Natural killer cell treated with Interleukin-12 subunit alpha and Interleukin-12 subunit beta and Interleukin-15 and Interleukin-18, amount 100 ng/mL, for 72 hours (primary cell): Measurements from ENCODE around the gene PRRG2. TPM values are rescaled to one million over a fixed set of nuclear protein-coding genes. Genes with fewer than 3 reads are reported as not detected.
A peak's percentile ranks its signal among the peaks of the same experiment; 100 is the strongest.
"Not testable (repeated sequence)": the region's sequence is repeated elsewhere in the genome, so short reads cannot be mapped to it uniquely, and the experiment has no call there.

Experiments used
- ATAC-seq, 2 donors: fragments of 150-1000 bp; cut with Tn5 transposase in 1 of 2; sonication (Bioruptor Pico), chemical (Tn5 transposase) in 1 of 2; 2 replicates each; pipeline ENCODE4 v1.10.0; 2021
- DNase-seq: peaks from one replicate; pipeline ENCODE4 v3.0.0; 2022; ENCODE audit warnings: low spot score
- H3K27ac Mint-ChIP-seq, 2 donors: 1 replicate in 1 of 2; 2 replicates in 1 of 2; pipeline ENCODE4 v1.8.0; 2022; ENCODE audit warnings: mixed read lengths in 2 of 2, mild to moderate bottlenecking in 1 of 2, moderate library complexity in 1 of 2
- H3K27me3 Mint-ChIP-seq, 2 donors: 1 replicate in 1 of 2; 2 replicates in 1 of 2; pipeline ENCODE4 v1.8.0; 2022; ENCODE audit warnings: mixed read lengths in 2 of 2
- H3K36me3 Mint-ChIP-seq: one replicate; pipeline ENCODE4 v1.8.0; 2022; ENCODE audit warnings: mixed read lengths
- H3K4me1 Mint-ChIP-seq, 2 donors: 1 replicate in 1 of 2; 2 replicates in 1 of 2; pipeline ENCODE4 v1.8.0; 2022; ENCODE audit warnings: low read depth in 2 of 2, mixed read lengths in 2 of 2, mild to moderate bottlenecking in 1 of 2
- H3K4me3 Mint-ChIP-seq: one replicate; pipeline ENCODE4 v1.8.0; 2022; ENCODE audit warnings: mixed read lengths
- H3K9me3 Mint-ChIP-seq: 2 replicates; pipeline ENCODE4 v1.8.0; 2022; ENCODE audit warnings: mixed read lengths
- total RNA-seq, 2 donors: library from RNA; stranded (reverse); gene quantifications; one replicate each; pipeline ENCODE4 v1.2.3, GENCODE V29; 2022

The PRRG2 gene
- total RNA-seq, 2 donors from 2014 or later, result 0.81 to 1.5 TPM

- no peak for ATAC-seq
- Mint-ChIP-seq H3K27me3 (no peaks in the 10 kb centered on the region), H3K4me1 (peaks cover 20 to 26% of the 10 kb centered on the region in 2 donors), H3K27ac (no peak overlapping the region), H3K4me3 (no peak overlapping the region), H3K9me3 (no peaks in the 10 kb centered on the region), H3K36me3 (peaks cover 4% of the 10 kb centered on the region)
- no peak for DNase-seq
Measured at GRCh38 chr19:49616945-49617344, 35.8 kb downstream of the PRRG2 start.

- not testable (repeated sequence) for DNase-seq, ATAC-seq, H3K36me3 Mint-ChIP-seq, H3K27me3 Mint-ChIP-seq, H3K9me3 Mint-ChIP-seq, H3K4me3 Mint-ChIP-seq
- peak overlapping the region; percentile 19 to 28 for H3K27ac Mint-ChIP-seq
- peaks cover 20 to 21% of the 10 kb centered on the region in 2 donors for H3K4me1 Mint-ChIP-seq
Measured at GRCh38 chr19:49617860-49618259, 36.7 kb downstream of the PRRG2 start.

GRCh38 chr19:49624967-49625910 lies 44.1 kb downstream of the PRRG2 start:
- Mint-ChIP-seq H3K4me3 (no peak overlapping the region), H3K36me3 (no peaks in the 10 kb centered on the region), H3K27ac (no peak overlapping the region), H3K4me1 (no peaks in the 10 kb centered on the region), H3K9me3 (no peaks in the 10 kb centered on the region), H3K27me3 (no peaks in the 10 kb centered on the region)
- ATAC-seq (peak in 1 of 2 donors; percentile 31), DNase-seq (no peak)

GRCh38 chr19:49626226-49626625 lies 45.1 kb downstream of the PRRG2 start:
- ATAC-seq, result no peak
- no peaks in the 10 kb centered on the region for H3K27me3 Mint-ChIP-seq
- H3K27ac Mint-ChIP-seq, result no peak overlapping the region
- DNase-seq, result no peak
- no peak overlapping the region for H3K4me3 Mint-ChIP-seq
- no peaks in the 10 kb centered on the region for H3K4me1 Mint-ChIP-seq
- no peaks in the 10 kb centered on the region for H3K36me3 Mint-ChIP-seq
- H3K9me3 Mint-ChIP-seq, result no peaks in the 10 kb centered on the region

- Mint-ChIP-seq H3K9me3 (no peaks in the 10 kb centered on the region), H3K4me1 (no peaks in the 10 kb centered on the region), H3K27ac (no peak overlapping the region), H3K4me3 (no peak overlapping the region), H3K27me3 (no peaks in the 10 kb centered on the region), H3K36me3 (no peaks in the 10 kb centered on the region)
- no peak for ATAC-seq
- DNase-seq, result no peak
Measured at GRCh38 chr19:49629659-49630058, 48.5 kb downstream of the PRRG2 start.

- H3K4me1 Mint-ChIP-seq, result no peaks in the 10 kb centered on the region
- no peaks in the 10 kb centered on the region for H3K36me3 Mint-ChIP-seq
- no peaks in the 10 kb centered on the region for H3K27me3 Mint-ChIP-seq
- H3K27ac Mint-ChIP-seq, result no peak overlapping the region
- no peak overlapping the region for H3K4me3 Mint-ChIP-seq
- DNase-seq (no peak), ATAC-seq (no peak)
- no peaks in the 10 kb centered on the region for H3K9me3 Mint-ChIP-seq
Measured at GRCh38 chr19:49631014-49631588, 50.0 kb downstream of the PRRG2 start.

- ATAC-seq, result no peak
- no peak for DNase-seq
- Mint-ChIP-seq H3K36me3 (no peaks in the 10 kb centered on the region), H3K27ac (no peak overlapping the region), H3K27me3 (no peaks in the 10 kb centered on the region), H3K4me3 (no peak overlapping the region), H3K4me1 (no peaks in the 10 kb centered on the region), H3K9me3 (no peaks in the 10 kb centered on the region)
Measured at GRCh38 chr19:49631610-49632192, 50.6 kb downstream of the PRRG2 start.

- Mint-ChIP-seq H3K27me3 (no peaks in the 10 kb centered on the region), H3K4me3 (no peak overlapping the region), H3K27ac (no peak overlapping the region), H3K36me3 (no peaks in the 10 kb centered on the region), H3K9me3 (no peaks in the 10 kb centered on the region), H3K4me1 (peaks cover 1 to 2% of the 10 kb centered on the region in 2 donors)
- DNase-seq (no peak), ATAC-seq (no peak)
Measured at GRCh38 chr19:49632576-49632975, 51.5 kb downstream of the PRRG2 start.

GRCh38 chr19:49633273-49633672 lies 52.2 kb downstream of the PRRG2 start:
- not testable (repeated sequence) for H3K36me3 Mint-ChIP-seq, H3K4me1 Mint-ChIP-seq, H3K9me3 Mint-ChIP-seq, H3K27me3 Mint-ChIP-seq, H3K4me3 Mint-ChIP-seq, H3K27ac Mint-ChIP-seq, DNase-seq, ATAC-seq

- no peak for DNase-seq
- Mint-ChIP-seq H3K27me3 (peaks cover 0 to 4% of the 10 kb centered on the region in 2 donors), H3K4me1 (peaks cover 20 to 22% of the 10 kb centered on the region in 2 donors), H3K9me3 (no peaks in the 10 kb centered on the region), H3K36me3 (no peaks in the 10 kb centered on the region), H3K4me3 (no peak overlapping the region), H3K27ac (peak overlapping the region in 1 of 2 donors; percentile 51)
- no peak for ATAC-seq
Measured at GRCh38 chr19:49635530-49636232, 54.6 kb downstream of the PRRG2 start.

GRCh38 chr19:49636233-49636932 lies 55.3 kb downstream of the PRRG2 start:
- Mint-ChIP-seq H3K36me3 (no peaks in the 10 kb centered on the region), H3K9me3 (no peaks in the 10 kb centered on the region), H3K27ac (no peak overlapping the region), H3K4me3 (no peak overlapping the region), H3K4me1 (peaks cover 24 to 27% of the 10 kb centered on the region in 2 donors), H3K27me3 (peaks cover 0 to 4% of the 10 kb centered on the region in 2 donors)
- DNase-seq, result no peak
- no peak for ATAC-seq

GRCh38 chr19:49637821-49638738 lies 57.0 kb downstream of the PRRG2 start:
- Mint-ChIP-seq H3K27me3 (peaks cover 0 to 4% of the 10 kb centered on the region in 2 donors), H3K27ac (peak overlapping the region; percentile 36 to 99), H3K36me3 (no peaks in the 10 kb centered on the region), H3K4me1 (peaks cover 34 to 40% of the 10 kb centered on the region in 2 donors), H3K9me3 (no peaks in the 10 kb centered on the region), H3K4me3 (peak overlapping the region; percentile 99)
- DNase-seq, result no peak
- no peak for ATAC-seq
